ENCODE measurements around the gene MGAT4A. TPM values are rescaled to one million over a fixed set of nuclear protein-coding genes. Genes with fewer than 3 reads are reported as not detected.
"Not testable (repeated sequence)": the region's sequence is repeated elsewhere in the genome, so short reads cannot be mapped to it uniquely, and the experiment has no call there.

The MGAT4A gene
- total and polyA plus RNA-seq, 4 donors: 16.1 to 43.7 (median 31.9) TPM

DNA sequence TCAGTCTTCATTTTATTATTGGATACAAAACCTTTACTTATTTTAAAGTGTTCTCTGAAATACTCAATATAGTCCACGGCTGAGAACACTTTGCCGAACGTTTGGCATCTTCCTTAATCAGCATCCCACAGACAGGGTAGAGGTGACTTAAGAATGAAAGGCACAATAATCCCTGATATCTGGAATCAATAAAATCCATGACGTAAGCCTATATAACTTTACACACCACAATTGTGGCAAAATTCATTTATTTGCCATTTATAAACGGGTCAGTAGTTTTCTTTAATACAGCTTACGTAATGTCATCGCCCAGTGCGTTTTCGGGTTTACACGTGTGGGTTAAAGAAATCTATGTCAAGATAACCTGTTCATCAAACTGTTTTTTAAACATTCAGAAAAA is 1.3 kb downstream of the MGAT4A start:
- no peaks in the 10 kb centered on the region for H3K9me3 ChIP-seq (ENCODE audit: control insufficient read depth in 4 of 4, insufficient read depth in 3 of 4, low read length in 3 of 4)
- ATAC-seq (ENCODE audit: insufficient read depth, low FRiP score) (no peak), DNase-seq (no peak)
- H3K4me3 ChIP-seq: no peak overlapping the region
- peak overlapping the region in 1 of 2 donors; percentile 58 for H3K9ac ChIP-seq (ENCODE audit: insufficient read depth in 1 of 2, low read length in 2 of 2)
- H3K4me1 ChIP-seq (ENCODE audit: control insufficient read depth in 5 of 5, insufficient read depth in 5 of 5, low read length in 5 of 5): peaks cover 0 to 21% (median 4%) of the 10 kb centered on the region in 5 donors
- H3K27ac ChIP-seq (ENCODE audit: low read depth in 1 of 2, low read length in 1 of 2): no peak overlapping the region
- WGBS, 2 donors: 35 to 38% methylated on average over 10 of the region's 10 CpGs
- H3K36me3 ChIP-seq (ENCODE audit: control insufficient read depth in 4 of 4, insufficient read depth in 4 of 4, low read length in 4 of 4): peaks cover 0 to 4% (median 0%) of the 10 kb centered on the region in 4 donors
- TF ChIP-seq, protein P1, sequence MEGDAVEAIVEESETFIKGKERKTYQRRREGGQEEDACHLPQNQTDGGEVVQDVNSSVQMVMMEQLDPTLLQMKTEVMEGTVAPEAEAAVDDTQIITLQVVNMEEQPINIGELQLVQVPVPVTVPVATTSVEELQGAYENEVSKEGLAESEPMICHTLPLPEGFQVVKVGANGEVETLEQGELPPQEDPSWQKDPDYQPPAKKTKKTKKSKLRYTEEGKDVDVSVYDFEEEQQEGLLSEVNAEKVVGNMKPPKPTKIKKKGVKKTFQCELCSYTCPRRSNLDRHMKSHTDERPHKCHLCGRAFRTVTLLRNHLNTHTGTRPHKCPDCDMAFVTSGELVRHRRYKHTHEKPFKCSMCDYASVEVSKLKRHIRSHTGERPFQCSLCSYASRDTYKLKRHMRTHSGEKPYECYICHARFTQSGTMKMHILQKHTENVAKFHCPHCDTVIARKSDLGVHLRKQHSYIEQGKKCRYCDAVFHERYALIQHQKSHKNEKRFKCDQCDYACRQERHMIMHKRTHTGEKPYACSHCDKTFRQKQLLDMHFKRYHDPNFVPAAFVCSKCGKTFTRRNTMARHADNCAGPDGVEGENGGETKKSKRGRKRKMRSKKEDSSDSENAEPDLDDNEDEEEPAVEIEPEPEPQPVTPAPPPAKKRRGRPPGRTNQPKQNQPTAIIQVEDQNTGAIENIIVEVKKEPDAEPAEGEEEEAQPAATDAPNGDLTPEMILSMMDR (IDR thresholded peaks at IDR 0.05; ENCODE audit: control extremely low read depth, extremely low read depth): no peak
- H3K27me3 ChIP-seq (ENCODE audit: control insufficient read depth in 3 of 3, insufficient read depth in 3 of 3, low read length in 2 of 3): peaks cover 0 to 16% (median 8%) of the 10 kb centered on the region in 3 donors

DNA sequence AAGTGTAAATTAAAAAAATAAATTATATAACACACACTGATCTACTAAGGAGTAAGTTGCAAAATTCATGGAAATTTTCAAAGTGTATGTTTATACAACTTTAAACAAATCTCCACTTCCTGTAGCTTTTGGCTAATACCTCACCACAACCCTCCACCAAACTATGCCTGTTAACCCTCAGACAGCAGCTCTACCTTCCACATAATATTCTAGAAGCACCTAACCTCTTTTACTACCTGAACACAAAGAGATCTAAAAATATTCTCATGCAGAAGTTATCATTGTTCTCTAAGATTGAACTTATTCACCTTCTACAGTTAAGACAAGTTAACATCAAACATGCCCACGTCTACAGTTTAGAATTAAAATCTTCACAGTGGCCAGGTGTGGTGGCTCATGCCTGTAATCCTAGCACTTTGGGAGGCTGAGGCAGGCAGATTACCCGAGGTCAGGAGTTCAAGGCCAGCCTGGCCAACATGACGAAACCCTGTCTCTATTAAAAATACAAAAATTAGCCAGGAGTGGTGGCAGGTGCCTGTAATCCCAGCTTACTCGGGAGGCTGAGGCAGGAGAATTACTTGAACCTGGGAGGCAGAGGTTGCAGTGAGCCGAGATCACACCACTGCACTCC is 2.7 kb downstream of the MGAT4A start:
- peak overlapping the region; percentile 31 to 53 for H3K27ac ChIP-seq (ENCODE audit: low read depth in 1 of 2, low read length in 1 of 2)
- H3K4me3 ChIP-seq; H3K9ac ChIP-seq (ENCODE audit: insufficient read depth in 1 of 2, low read length in 2 of 2); H3K9me3 ChIP-seq (ENCODE audit: control insufficient read depth in 4 of 4, insufficient read depth in 3 of 4, low read length in 3 of 4); ATAC-seq (ENCODE audit: insufficient read depth, low FRiP score); H3K36me3 ChIP-seq (ENCODE audit: control insufficient read depth in 4 of 4, insufficient read depth in 4 of 4, low read length in 4 of 4); DNase-seq: not testable (repeated sequence)
- peaks cover 0 to 21% (median 4%) of the 10 kb centered on the region in 5 donors for H3K4me1 ChIP-seq (ENCODE audit: control insufficient read depth in 5 of 5, insufficient read depth in 5 of 5, low read length in 5 of 5)
- peaks cover 0 to 16% (median 8%) of the 10 kb centered on the region in 3 donors for H3K27me3 ChIP-seq (ENCODE audit: control insufficient read depth in 3 of 3, insufficient read depth in 3 of 3, low read length in 2 of 3)
- WGBS, 2 donors: 67 to 75% methylated on average over 5 of the region's 5 CpGs

DNA sequence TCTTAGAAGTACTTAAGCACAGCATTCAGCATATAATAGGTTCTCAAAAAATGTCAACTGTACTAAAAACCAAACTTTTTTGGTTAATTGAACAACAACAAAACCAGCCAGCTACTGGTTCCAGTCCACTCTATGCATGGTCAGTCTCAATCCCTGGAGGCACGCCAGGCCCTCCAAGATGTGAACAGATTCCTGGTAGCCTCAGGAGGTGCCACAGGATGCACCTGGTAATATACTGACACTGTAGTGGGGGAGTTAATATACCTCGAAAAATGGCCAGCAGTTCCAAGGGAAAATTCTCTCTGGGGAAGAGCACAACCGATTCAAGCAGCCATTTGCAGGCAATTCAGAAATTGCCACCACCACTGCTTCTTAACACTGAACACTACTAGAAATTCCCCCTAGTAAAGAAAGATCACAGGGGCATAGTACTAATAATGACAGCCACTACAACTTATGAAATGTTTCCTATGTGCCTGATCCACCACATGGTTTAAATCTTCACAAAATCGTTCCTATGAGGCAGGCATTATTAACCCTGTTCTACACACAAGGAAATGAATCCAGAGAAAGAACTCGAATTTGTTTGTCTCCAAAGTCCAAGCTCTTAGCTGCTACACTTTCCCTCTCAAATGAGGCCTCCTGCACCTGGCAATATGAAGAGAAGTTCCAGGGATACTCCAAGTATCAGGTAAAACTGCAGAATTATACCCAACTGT is 3.4 kb downstream of the MGAT4A start:
- Histone ChIP-seq H3K4me1 (ENCODE audit: control insufficient read depth in 5 of 5, insufficient read depth in 5 of 5, low read length in 5 of 5) (peaks cover 0 to 20% (median 4%) of the 10 kb centered on the region in 5 donors), H3K36me3 (ENCODE audit: control insufficient read depth in 4 of 4, insufficient read depth in 4 of 4, low read length in 4 of 4) (peaks cover 0 to 11% (median 0%) of the 10 kb centered on the region in 4 donors), H3K4me3 (no peak overlapping the region), H3K9ac (ENCODE audit: insufficient read depth in 1 of 2, low read length in 2 of 2) (no peak overlapping the region), H3K27me3 (ENCODE audit: control insufficient read depth in 3 of 3, insufficient read depth in 3 of 3, low read length in 2 of 3) (peaks cover 0 to 16% (median 8%) of the 10 kb centered on the region in 3 donors), H3K9me3 (ENCODE audit: control insufficient read depth in 4 of 4, insufficient read depth in 3 of 4, low read length in 3 of 4) (no peaks in the 10 kb centered on the region), H3K27ac (ENCODE audit: low read depth in 1 of 2, low read length in 1 of 2) (peak overlapping the region; percentile 43 to 53)
- TF ChIP-seq, protein P1 (IDR thresholded peaks at IDR 0.05; ENCODE audit: control extremely low read depth, extremely low read depth): no peak
- WGBS, 2 donors: 38 to 48% methylated on average over 5 of the region's 5 CpGs
- DNase-seq (no peak), ATAC-seq (ENCODE audit: insufficient read depth, low FRiP score) (no peak)

DNA sequence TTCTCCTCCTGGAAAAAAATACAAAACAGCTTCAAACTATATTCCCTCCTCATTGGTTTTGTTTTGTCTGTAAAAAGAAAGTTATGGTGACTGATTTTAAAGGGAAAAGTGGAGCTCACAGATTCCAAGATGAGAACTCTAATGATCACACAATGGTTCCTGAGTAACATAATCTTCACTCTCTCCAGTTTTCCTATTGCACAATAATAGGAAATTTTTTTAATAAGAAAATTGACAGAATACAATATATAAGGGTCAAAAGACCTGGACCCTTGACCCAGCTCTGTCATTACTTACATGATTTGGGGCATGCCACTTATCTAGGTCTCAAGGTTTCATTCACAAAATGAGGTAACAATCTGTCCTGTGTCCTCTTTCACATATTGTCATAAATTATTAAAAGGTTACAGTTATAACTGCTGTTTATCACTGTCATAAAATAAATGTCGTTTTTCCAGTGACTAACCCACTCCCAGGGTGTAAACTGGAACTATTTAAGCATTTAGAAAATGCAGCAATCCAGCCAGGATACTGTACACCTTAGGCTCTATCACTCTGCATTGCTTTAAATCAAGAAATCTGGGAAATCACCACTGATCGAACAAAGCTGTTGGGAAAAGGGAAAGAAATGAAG is 4.1 kb downstream of the MGAT4A start:
- Histone ChIP-seq H3K4me3 (no peak overlapping the region), H3K9ac (ENCODE audit: insufficient read depth in 1 of 2, low read length in 2 of 2) (no peak overlapping the region)
- no peak for ATAC-seq (ENCODE audit: insufficient read depth, low FRiP score)

More for the DNA sequence above, 4.1 kb downstream of the MGAT4A start:
- TF ChIP-seq, protein P1 (IDR thresholded peaks at IDR 0.05; ENCODE audit: control extremely low read depth, extremely low read depth): no peak
- 41 to 62% methylated on average over 2 of the region's 2 CpGs for WGBS, 2 donors
- no peaks in the 10 kb centered on the region for H3K9me3 ChIP-seq (ENCODE audit: control insufficient read depth in 4 of 4, insufficient read depth in 3 of 4, low read length in 3 of 4)
- peaks cover 0 to 11% (median 2%) of the 10 kb centered on the region in 4 donors for H3K36me3 ChIP-seq (ENCODE audit: control insufficient read depth in 4 of 4, insufficient read depth in 4 of 4, low read length in 4 of 4)
- H3K4me1 ChIP-seq (ENCODE audit: control insufficient read depth in 5 of 5, insufficient read depth in 5 of 5, low read length in 5 of 5): peaks cover 0 to 13% (median 3%) of the 10 kb centered on the region in 5 donors
- DNase-seq: no peak
- peak overlapping the region in 1 of 2 donors; percentile 53 for H3K27ac ChIP-seq (ENCODE audit: low read depth in 1 of 2, low read length in 1 of 2)
- H3K27me3 ChIP-seq (ENCODE audit: control insufficient read depth in 3 of 3, insufficient read depth in 3 of 3, low read length in 2 of 3): peaks cover 0 to 16% (median 8%) of the 10 kb centered on the region in 3 donors
